ENCODE measurements around the gene FRY.
"Not testable (repeated sequence)": the region's sequence is repeated elsewhere in the genome, so short reads cannot be mapped to it uniquely, and the experiment has no call there.

The FRY gene

DNA sequence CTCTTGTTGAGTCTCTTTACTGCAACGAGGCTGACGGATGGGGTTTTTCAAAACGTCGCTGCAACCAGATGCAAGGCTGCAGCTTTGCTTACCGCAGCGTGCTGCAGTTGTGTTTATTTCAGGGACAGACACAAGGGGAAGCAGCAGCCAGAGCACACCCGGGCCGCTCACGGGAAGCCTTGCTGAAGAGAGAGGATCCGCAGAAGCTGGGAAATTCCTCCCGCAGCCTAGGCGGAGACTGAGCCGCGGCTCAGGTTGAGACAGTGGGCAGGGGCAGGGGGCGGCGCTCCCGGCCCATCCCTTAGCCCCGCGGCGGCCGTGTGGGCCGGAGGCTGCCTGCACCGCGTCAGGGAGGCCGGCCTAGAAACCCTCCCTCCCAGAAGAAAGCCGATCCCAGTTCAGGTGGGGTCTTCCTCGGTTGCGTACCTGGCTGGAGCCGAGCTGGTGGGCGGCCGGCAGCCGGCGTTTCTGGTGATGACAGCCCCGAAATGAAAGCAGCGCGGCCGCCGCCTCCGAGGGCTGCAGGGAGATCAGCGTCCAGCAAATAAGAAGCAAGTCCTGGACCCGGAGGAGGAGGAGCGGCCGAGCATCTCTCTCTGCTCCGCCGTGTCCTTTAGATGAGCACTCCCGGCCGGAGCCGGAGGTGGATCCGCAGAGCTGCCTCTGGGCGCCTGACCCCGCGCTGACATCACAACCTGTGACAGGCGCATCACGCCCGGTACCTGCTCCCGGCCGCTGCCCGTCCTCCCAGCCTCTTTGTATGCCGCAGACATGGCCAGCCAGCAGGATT lies at the start of gene FRY:
Gene FRY, plus strand, starts transcription at position 750 of the 790 bp plus-strand sequence. Its CDS starts 22 bp downstream, at position 772.
- peaks cover 24% of the 10 kb centered on the region for H3K4me1 Mint-ChIP-seq
- H3K9me3 Mint-ChIP-seq, result no peaks in the 10 kb centered on the region
- peaks cover 24% of the 10 kb centered on the region for H3K27me3 Mint-ChIP-seq
- no peaks in the 10 kb centered on the region for H3K36me3 Mint-ChIP-seq
- peak within 1 kb of the TSS; percentile 88 for H3K4me3 Mint-ChIP-seq
- H3K27ac Mint-ChIP-seq, result peak within 1 kb of the TSS; percentile 14

DNA sequence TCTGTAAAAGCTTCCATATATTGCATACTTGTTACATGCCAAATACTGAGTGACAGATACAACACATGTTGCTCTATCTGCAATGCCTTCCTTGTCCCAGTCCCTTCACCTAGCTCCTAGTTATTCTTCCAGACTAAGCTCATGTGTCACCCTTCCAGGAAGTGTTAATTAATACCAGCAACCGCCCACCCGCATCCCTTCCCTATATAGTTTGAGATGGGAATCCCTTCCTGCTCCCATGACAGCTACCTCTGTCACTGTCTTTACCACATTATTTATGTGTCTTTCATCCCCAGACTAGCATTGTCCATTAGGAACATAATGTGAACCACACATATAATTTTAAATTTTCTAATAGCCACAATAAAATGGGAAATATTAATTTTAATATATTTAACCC lies 49.5 kb upstream of the FRY start:
- Mint-ChIP-seq H3K27ac (no peak overlapping the region), H3K27me3 (peaks cover 7% of the 10 kb centered on the region), H3K4me3 (no peak overlapping the region), H3K9me3 (no peaks in the 10 kb centered on the region), H3K4me1 (no peaks in the 10 kb centered on the region), H3K36me3 (no peaks in the 10 kb centered on the region)

DNA sequence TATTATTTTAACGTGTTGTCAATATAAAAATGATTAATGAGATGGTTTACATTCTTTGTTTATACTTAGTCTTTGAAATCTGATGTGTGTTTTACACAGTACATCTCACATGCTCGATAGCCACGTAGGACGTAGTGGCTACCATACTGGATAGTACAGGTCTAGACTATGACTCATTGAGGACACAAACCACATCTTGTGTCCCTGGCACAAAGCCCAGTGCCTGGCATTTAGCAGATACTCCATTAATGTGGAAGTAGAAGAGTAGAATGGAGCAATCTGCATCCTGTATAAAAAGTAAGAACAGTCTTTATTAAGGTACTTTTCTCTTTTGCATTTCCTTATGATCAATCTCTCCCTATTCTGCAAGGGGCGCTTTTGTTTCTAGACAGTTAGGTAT lies 49.0 kb upstream of the FRY start:
- Mint-ChIP-seq H3K27me3 (peaks cover 7% of the 10 kb centered on the region), H3K27ac (no peak overlapping the region), H3K36me3 (no peaks in the 10 kb centered on the region), H3K4me3 (no peak overlapping the region), H3K9me3 (no peaks in the 10 kb centered on the region), H3K4me1 (no peaks in the 10 kb centered on the region)

DNA sequence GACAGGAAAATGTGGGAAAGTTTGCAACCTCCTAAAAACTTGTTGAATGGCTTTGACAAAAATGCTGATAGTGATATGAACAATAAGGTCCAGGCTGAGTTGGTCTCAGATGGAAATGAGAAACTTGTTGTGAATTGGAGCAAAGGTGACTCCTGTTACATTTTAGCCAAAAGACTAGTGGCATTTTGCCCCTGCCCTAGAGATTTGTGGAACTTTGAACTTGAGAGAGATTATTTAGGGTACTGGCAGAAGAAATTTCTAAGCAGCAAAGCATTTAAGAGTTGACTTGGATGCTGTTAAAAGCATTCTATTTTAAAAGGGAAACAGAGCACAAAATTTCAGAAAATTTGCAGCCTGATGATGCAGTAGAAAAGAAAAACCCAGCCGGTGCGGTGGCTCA lies 47.9 kb upstream of the FRY start:
- H3K4me3 Mint-ChIP-seq, H3K9me3 Mint-ChIP-seq, H3K36me3 Mint-ChIP-seq, H3K27ac Mint-ChIP-seq, H3K27me3 Mint-ChIP-seq, H3K4me1 Mint-ChIP-seq: not testable (repeated sequence)

DNA sequence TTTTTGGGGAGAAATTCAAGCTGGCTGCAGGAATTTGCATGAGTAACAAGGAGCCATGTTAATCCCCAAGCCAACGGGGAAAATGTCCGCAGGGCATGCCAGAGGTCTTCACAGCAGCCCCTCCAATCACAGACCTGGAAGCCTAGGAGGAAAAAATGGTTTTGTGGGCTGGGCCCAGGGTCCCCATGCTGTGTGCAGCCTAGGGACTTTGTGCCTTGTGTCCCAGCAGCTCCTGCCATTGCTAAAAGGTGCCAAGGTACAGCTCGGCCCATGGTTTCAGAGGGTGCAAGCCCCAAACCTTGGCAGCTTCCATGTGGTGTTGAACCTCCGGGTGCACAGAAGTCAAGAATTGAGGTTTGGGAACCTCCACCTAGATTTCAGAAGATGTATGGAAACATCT lies 47.2 kb upstream of the FRY start:
- not testable (repeated sequence) for H3K27ac Mint-ChIP-seq, H3K27me3 Mint-ChIP-seq, H3K4me3 Mint-ChIP-seq, H3K9me3 Mint-ChIP-seq, H3K4me1 Mint-ChIP-seq, H3K36me3 Mint-ChIP-seq

DNA sequence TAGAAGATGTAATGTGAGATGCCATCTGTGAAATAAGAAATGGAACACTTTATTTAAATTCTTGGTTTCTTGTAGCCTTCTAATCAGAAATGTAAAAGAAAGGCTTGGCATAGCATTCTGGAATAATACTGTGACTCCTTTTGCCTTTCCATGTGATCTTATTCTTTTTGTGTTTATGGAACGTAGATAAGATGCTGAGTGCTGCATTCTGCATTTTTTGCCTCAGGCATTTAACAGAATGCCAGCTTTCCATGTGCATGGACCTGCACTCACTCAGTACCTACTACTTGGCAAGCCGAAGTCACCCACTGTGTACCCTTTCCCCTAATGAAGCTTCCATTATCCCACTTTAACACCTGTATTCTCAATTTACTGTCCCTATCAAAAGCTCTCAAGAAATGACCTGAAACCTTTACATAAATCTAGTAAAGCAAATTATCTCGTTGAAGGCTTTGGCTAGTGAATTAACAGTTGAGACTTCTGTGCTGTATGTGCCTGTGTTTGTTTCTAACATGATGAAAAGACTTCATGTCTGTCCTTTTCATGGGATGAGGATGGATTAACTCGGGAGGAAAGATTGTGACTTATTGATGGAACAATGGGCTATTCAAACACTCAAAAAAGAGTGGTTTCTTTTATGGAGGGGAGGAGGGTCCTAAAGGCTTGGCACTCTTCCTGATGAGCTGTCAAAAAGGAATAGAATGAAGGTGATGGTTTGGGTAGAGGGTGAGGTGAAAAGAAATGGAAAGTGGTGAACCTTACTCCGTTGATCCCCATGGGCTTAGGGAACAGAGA lies 44.7 kb upstream of the FRY start:
- no peaks in the 10 kb centered on the region for H3K4me1 Mint-ChIP-seq
- peaks cover 2% of the 10 kb centered on the region for H3K27me3 Mint-ChIP-seq
- no peaks in the 10 kb centered on the region for H3K36me3 Mint-ChIP-seq
- no peak overlapping the region for H3K4me3 Mint-ChIP-seq
- H3K27ac Mint-ChIP-seq, result no peak overlapping the region
- no peaks in the 10 kb centered on the region for H3K9me3 Mint-ChIP-seq

DNA sequence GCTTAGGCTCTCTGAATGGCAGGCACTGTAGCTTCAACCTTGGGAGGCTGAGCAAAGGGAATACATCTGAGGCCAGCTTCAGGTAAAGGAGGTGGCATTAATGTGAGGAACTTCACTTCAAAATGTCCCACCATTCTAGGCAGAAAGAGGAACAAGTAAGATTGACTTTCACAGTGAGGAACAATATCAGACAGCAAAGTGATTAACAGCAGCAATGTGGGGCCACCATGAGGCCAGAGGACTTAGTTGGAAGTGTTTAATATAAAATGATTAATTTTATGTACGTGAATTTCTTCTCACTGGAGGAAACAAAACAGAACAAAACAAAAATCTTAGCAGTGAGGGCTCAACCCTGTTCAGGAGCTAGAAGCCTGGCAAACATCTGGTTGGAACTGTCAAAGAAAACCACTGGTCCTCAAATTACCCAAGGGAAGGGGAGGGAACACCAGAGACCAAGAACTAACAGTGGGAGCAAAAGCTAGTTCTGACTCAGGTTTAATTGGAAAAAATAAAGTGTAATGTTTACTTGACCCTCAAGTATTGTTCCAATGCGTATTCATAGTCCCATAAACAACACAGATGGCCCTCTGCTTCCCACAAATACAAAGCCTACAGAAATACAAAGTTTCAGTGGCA lies 43.9 kb upstream of the FRY start:
- Mint-ChIP-seq H3K27ac (no peak overlapping the region), H3K9me3 (no peaks in the 10 kb centered on the region), H3K4me1 (no peaks in the 10 kb centered on the region), H3K4me3 (no peak overlapping the region), H3K36me3 (no peaks in the 10 kb centered on the region), H3K27me3 (peaks cover 2% of the 10 kb centered on the region)

DNA sequence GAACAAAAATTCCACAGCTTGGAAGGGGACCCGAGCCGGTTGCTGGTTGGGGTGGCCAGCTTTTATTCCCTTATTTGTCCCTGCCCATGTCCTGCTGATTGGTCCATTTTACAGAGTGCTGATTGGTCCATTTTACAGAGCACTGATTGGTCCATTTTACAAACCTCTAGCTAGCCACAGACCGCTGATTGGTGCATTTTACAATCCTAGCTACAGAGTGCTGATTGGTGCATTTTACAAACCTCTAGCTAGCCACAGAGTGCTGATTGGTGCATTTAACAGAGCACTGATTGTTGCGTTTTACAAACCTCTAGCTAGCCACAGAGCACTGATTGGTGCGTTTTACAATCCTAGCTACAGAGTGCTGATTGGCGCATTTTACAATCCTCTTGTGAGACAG lies 37.2 kb upstream of the FRY start:
- H3K27me3 Mint-ChIP-seq, H3K27ac Mint-ChIP-seq, H3K4me1 Mint-ChIP-seq, H3K9me3 Mint-ChIP-seq, H3K4me3 Mint-ChIP-seq, H3K36me3 Mint-ChIP-seq: not testable (repeated sequence)

DNA sequence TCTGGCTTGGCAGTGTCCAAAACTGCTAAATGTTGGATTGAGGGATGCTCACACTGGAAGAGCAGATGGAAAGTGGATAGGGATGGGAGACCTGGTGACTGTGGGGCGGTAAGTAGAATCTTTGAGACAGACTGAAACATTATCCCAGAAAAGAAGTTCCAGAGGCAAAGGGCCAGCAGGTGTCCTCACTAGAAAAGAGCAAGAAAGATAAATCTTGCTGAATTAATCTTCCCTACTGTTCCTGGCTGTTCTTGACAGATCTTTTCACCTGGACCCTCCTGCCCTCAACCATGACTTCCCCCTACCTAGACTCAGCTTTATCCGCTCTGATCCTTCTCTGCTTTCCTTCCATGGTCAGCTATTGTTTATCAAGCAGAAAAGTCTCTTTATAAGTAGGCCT lies 35.0 kb upstream of the FRY start:
- Mint-ChIP-seq H3K4me1 (no peaks in the 10 kb centered on the region), H3K27me3 (no peaks in the 10 kb centered on the region), H3K36me3 (no peaks in the 10 kb centered on the region), H3K9me3 (no peaks in the 10 kb centered on the region), H3K27ac (no peak overlapping the region), H3K4me3 (no peak overlapping the region)

DNA sequence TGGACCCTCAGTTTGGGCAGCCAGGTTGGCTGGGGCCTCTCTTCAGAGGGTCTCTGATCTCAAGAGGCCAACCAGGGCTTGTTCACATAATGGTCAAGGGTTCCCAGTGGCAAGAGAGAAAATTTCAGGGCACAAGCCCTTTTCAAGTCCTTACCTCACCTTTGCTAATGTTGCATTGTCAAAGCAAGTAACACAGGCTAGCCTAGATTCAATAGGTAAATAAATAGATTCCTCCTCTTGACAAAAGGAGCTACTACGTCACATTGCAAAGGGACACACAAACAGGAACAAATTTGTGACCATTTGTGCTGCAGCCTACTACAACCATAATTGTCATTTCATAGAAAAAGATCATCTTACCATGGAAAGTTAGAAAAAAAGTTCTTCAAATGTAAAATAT lies 33.9 kb upstream of the FRY start:
- H3K36me3 Mint-ChIP-seq, result no peaks in the 10 kb centered on the region
- no peak overlapping the region for H3K27ac Mint-ChIP-seq
- no peaks in the 10 kb centered on the region for H3K9me3 Mint-ChIP-seq
- no peaks in the 10 kb centered on the region for H3K27me3 Mint-ChIP-seq
- no peaks in the 10 kb centered on the region for H3K4me1 Mint-ChIP-seq
- no peak overlapping the region for H3K4me3 Mint-ChIP-seq

DNA sequence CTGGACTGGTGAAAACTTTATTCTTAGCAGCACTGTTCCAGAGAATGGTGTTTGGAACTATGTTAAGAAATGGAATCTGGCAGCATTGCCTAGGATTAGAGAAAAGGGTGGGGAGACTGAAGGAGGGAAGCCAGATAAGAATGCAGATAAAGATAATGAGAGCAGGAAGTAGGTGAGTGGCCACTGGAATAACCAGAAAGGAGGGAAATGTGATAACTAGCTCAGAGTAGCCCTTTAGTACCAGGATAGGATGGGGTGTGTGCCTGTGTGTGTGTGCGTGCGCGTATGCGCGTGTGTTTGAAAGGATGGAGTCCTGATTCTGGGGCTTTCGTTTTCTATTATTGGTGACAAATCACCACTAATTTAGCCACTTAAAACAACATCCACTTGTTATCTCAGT lies 33.4 kb upstream of the FRY start:
- Mint-ChIP-seq H3K4me1 (no peaks in the 10 kb centered on the region), H3K9me3 (no peaks in the 10 kb centered on the region), H3K4me3 (no peak overlapping the region), H3K27me3 (no peaks in the 10 kb centered on the region), H3K27ac (no peak overlapping the region), H3K36me3 (no peaks in the 10 kb centered on the region)

DNA sequence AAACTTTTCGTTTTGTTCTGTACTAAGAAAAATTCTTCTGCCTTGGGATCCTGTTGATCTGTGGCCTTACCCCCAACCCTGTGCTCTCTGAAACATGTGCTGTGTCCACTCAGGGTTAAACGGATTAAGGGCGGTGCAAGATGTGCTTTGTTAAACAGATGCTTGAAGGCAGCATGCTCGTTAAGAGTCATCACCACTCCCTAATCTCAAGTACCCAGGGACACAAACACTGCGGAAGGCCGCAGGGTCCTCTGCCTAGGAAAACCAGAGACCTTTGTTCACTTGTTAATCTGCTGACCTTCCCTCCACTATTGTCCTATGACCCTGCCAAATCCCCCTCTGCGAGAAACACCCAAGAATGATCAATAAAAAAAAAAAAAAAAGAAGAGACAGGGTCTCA lies 30.8 kb upstream of the FRY start:
- not testable (repeated sequence) for H3K4me1 Mint-ChIP-seq, H3K36me3 Mint-ChIP-seq, H3K4me3 Mint-ChIP-seq, H3K27ac Mint-ChIP-seq, H3K27me3 Mint-ChIP-seq, H3K9me3 Mint-ChIP-seq

DNA sequence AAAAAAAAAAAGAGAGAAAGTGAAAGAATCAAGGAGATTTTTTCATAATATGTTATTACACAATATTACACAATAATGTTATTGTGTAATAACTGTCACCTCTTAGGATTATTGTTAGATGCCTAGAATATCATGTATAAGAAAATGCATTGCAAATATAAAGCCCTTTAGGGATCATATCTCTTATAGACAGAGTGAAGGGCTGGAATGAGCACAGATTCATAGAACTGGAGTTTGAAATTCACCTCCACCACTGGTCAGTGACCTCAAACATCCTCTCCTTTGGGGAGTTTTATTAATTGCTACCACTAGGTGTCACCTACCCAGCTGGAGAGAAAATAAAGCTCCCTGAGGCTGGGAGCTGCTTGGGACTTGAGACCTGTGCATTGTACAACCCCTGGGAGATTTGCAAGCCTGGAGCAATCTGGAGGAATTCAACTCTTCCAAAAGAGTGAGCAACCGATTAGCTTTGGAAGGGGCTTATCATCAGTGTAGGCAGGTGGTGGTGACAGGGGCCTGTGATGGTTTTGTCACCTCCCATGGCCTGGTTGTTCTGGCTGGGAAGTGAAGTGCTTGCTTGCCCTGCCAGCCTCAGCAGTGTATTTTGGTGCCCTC lies 30.3 kb upstream of the FRY start:
- Mint-ChIP-seq H3K27ac (no peak overlapping the region), H3K4me1 (no peaks in the 10 kb centered on the region), H3K36me3 (no peaks in the 10 kb centered on the region), H3K27me3 (no peaks in the 10 kb centered on the region), H3K9me3 (no peaks in the 10 kb centered on the region), H3K4me3 (no peak overlapping the region)

DNA sequence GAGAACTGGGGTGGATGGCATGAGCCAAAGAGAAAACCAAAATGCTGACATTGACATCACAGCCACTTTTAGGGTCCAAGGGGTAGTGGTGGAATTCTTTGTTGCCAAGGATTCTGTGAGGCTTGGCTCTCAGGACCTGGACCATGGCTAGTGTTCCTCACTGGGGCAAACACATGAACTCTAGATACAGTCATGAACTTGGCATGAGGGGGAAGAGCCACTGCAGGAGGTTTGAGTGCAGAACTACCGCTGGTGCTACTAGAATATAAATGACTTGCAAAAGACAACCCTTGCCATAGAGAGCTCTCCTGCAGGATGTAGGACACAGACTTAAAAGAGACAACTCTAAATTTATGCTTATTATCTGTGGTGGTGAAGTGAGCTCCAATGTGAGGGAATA lies 29.8 kb upstream of the FRY start:
- Mint-ChIP-seq H3K4me3 (no peak overlapping the region), H3K27ac (no peak overlapping the region)

DNA sequence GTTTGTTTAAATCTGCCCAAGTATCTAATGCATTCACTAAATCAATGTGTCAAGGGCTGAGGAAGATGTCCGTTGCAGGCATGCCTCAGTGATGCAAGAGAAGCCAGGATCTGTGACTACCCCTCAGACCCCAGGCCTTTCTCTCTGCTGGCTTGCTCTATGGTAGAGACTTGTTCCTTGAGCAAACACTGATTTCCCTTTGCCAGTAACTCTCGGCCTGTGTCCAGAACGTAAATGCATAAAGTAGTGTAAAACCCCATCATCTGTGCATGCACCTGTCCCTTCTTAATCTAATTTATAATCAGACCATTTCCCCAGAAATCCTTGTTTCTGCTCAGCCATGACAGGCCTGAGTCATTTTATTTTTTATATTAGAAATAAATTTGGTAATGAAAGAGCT lies 28.7 kb upstream of the FRY start:
- Mint-ChIP-seq H3K27me3 (no peaks in the 10 kb centered on the region), H3K27ac (no peak overlapping the region), H3K9me3 (no peaks in the 10 kb centered on the region), H3K36me3 (no peaks in the 10 kb centered on the region), H3K4me1 (no peaks in the 10 kb centered on the region), H3K4me3 (no peak overlapping the region)

More for the DNA sequence above, 29.8 kb upstream of the FRY start:
- H3K36me3 Mint-ChIP-seq, result no peaks in the 10 kb centered on the region
- H3K4me1 Mint-ChIP-seq, result no peaks in the 10 kb centered on the region
- no peaks in the 10 kb centered on the region for H3K27me3 Mint-ChIP-seq
- H3K9me3 Mint-ChIP-seq, result no peaks in the 10 kb centered on the region

DNA sequence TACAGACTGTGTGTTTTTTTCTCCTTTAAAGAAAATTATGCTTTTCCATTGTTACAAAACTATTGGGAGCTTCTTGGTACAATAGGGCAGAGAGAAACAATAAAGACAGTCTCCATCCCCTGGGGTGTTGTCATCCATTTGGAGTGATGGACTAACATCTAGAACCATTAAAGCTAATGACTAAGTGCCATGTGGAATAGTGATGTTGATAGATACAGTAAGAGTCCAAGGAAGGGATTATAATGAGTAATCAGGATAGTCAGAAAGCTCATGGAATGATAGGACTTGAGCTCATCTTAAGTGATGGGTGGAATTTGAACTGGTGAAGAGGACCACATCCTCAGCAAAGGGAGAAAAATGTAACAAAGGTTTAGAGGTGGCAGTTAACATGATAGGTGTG lies 24.1 kb upstream of the FRY start:
- Mint-ChIP-seq H3K27ac (no peak overlapping the region), H3K9me3 (no peaks in the 10 kb centered on the region), H3K27me3 (no peaks in the 10 kb centered on the region), H3K4me1 (no peaks in the 10 kb centered on the region), H3K36me3 (no peaks in the 10 kb centered on the region), H3K4me3 (no peak overlapping the region)
